HG03354 (cell line): ENCODE results near the gene SETDB1.

Experiments
- ATAC-seq: cut with Tn5 transposase; IDR thresholded peaks from one replicate; pipeline ENCODE4 v1.9.1; 2021; ENCODE audit warnings: mild to moderate bottlenecking; ENCODE audit not compliant: unreplicated experiment, poor library complexity, severe bottlenecking

Gene SETDB1

DNA sequence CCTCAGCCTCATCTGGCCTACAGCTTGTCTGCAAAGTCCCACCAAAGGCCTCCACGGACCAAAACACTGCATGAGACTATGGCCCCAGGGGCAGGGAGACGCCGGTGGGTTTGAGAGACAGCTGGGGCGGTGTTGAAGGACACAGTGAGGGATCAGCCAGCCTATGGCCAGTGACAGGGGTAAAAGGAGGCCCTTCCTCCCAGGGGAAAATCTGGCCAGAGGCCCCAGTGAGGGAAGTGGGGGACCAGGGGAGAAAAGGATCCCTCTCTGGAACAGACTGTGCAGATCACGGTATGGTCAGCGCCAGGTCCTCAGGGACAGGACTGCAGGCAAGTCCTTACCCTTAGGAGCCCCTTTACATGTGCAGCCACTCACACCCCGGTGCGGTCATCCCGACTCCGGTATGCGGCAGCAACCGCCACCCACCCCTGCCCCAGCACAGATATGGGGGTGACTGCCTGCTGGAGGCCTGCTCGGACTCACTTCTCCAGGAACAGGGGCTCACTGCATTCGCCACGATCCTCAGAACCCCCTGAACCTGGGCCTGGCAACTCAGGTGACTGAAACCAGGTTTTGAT is 47.2 kb downstream of the SETDB1 start:
- ATAC-seq: no peak

GRCh38 chr1:150973836-150974579 is 47.8 kb downstream of the SETDB1 start:
- ATAC-seq: peak; percentile 43

DNA sequence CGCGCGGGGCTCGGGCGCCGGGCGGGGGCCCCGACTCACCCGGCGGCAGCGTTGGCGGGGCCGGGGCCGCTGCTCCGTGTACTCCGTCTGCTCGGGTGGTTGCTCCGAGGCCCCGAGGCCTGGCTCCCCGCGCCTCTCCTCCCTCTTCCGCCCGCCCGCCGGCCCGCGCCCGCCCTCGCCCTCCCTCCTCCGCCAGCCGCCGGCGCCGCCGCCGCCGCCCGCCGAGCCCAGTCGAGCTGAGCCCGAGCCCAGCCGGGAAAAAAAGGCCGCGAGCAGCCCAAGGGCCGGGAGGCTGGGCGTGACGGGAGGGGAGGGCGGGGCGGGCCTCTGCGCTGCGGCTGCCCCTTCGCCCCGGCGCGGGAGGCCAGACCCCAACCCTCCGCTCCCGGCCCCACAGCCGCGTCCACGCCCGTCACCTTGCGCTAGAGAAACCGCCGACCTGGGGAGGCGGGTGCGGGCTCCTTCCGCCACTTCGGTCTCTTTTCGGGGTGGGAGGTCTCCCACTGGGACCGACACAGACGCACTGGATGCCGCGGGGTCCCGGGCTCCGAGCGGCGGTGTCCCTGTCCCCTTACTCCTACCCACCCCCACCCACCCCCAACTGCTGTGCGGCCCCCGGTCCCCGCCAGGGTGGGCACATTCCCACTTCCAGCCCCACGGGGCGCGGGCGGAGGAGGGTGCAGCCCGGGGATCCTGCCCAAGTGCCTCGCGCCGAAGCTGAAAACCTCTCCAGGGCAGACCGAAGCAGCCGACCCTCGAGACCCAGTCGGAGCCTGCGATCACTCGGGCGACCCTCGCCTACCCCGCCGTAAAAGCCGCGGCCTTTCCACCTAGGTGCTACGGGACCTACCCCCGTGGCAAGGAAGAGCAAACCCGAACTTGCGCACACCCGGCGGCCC is 48.7 kb downstream of the SETDB1 start, which contains the start of gene CERS2:
Gene CERS2 (minus strand): TSS at position 256 of the 899 bp plus-strand sequence. CDS start 5,745 bp downstream, outside the sequence.
- peak; percentile 53 for ATAC-seq

DNA sequence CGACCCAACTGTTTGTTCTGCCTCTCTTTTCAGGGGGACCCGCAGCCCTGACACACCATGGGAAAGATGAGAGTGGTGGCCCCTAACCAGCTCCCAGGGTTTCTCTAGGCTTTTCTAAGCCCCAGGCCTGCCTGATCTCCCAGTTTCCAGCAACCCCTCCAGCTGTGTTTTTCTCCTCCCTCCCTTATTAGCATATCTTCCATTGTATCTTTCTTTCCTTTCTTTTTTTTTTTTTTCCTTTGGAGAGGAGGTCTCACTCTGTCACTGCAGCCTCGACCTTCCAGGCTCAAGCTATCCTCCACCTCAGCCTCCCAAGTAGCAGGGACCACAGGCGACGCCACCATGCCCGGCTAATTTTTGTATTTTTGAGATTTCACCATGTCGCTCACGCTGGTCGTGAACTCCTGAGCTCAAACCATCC is 50.2 kb downstream of the SETDB1 start:
- ATAC-seq: no peak

GRCh38 chr1:150976879-150977694 is 50.9 kb downstream of the SETDB1 start:
- ATAC-seq: no peak

- peak; percentile 57 for ATAC-seq
Observed at GRCh38 chr1:150979092-150980056, 53.2 kb downstream of the SETDB1 start.

GRCh38 chr1:150981177-150981804 is 55.1 kb downstream of the SETDB1 start:
- no peak for ATAC-seq

- ATAC-seq: no peak
Observed at GRCh38 chr1:150981805-150982712, 55.9 kb downstream of the SETDB1 start, which contains the start of gene ANXA9. TSS of gene ANXA9 (plus strand) at chr1:150982292. CDS start at chr1:150983106, 814 bp downstream.

GRCh38 chr1:150985179-150985825 is 59.1 kb downstream of the SETDB1 start:
- no peak for ATAC-seq

DNA sequence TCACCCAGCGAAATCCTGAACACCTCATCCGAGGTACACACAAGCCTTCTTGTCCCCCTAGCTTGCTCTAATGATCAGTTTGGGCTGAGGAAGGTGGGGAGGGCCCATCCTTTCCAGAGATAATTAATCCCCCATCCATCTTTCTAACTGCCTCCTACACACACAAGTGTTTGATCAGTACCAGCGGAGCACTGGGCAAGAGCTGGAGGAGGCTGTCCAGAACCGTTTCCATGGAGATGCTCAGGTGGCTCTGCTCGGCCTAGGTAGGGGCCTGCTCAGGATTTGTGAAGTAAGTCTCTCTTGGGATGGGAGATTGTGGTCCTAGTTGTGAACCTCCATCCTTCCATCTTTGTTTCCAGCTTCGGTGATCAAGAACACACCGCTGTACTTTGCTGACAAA is 61.8 kb downstream of the SETDB1 start:
- no peak for ATAC-seq

- no peak for ATAC-seq
Observed at GRCh38 chr1:150992626-150993025, 66.5 kb downstream of the SETDB1 start.

GRCh38 chr1:150994248-150994647 is 68.1 kb downstream of the SETDB1 start:
- ATAC-seq: no peak

DNA sequence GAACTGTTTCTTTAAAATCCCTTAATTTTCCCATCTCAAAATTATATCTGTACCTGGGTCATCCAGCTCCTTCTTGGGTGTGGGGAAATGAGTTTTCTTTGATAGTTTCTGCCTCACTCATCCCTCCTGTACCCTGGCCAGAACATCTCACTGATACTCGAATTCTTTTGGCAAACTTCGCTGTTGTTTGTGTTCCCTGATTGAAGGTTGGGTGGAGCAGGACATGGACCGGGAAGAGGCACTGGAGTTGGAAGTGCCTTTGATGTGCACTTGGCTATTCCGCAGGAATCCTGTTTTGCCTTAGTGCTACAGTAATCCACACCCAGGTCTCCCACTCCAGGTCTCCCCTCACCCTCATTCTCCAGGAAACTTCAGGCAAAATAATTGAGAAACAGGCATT is 69.3 kb downstream of the SETDB1 start:
- no peak for ATAC-seq

DNA sequence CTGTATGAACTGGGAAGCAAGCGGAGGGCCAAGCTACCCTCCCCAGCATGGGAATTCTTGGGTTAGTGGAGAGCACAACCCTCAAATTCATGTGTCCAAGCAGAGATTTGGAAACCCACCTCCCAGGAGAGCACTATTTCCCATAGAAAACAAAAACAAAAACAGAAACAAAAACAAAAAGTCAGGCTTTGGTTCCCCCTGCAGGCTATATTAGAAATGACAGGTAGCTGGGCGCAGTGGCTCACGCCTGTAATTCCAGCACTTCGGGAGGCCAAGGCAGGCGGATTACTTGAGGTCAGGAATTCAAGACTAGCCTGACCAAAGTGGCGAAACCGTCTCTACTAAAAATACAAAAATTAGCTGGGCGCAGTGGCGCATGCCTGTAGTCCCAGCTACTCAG is 69.7 kb downstream of the SETDB1 start:
- ATAC-seq: no peak

- no peak for ATAC-seq
Observed at GRCh38 chr1:150997126-150997872, 71.1 kb downstream of the SETDB1 start.

DNA sequence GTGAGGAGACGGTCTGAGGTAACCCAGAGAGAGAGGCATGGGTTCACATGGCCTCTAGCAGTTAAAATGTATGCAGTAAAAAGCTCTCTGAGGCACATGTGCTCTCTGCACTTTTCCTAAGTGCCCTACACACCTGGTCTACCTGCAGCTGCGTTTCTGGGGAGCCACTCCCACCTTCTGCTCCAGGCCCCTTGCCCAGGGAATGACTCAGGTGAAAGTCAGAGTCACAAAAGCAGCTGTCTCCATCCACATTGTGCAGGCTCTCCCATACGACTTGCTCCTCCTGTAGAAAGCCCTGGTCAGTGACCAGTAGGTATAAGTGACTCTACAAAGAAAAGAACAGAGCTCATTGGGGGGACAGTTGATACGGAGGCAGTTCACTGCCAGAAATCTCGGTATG is 71.8 kb downstream of the SETDB1 start:
- no peak for ATAC-seq
